HUES64 (cell line): ENCODE data around the gene SLC25A14.

Experiments used
- H3K27ac ChIP-seq: 2 replicates; pipeline ENCODE4 v1.7.0; 2013; ENCODE audit warnings: low read depth, low read length, inconsistent platforms
- H3K27me3 ChIP-seq: 2 replicates; pipeline ENCODE4 v1.6.1; 2013; ENCODE audit warnings: mild to moderate bottlenecking, low read length; ENCODE audit not compliant: insufficient read depth
- H3K36me3 ChIP-seq: 2 replicates; pipeline ENCODE4 v1.6.1; 2013; ENCODE audit warnings: mild to moderate bottlenecking, low read length; ENCODE audit not compliant: insufficient read depth
- H3K4me1 ChIP-seq: 2 replicates; pipeline ENCODE4 v1.6.1; 2013; ENCODE audit warnings: mild to moderate bottlenecking, low read length, moderate library complexity; ENCODE audit not compliant: insufficient read depth
- H3K4me3 ChIP-seq: 2 replicates; pipeline ENCODE4 v1.5.1; 2013; ENCODE audit warnings: mild to moderate bottlenecking, low read length, moderate library complexity
- H3K9ac ChIP-seq: 2 replicates; pipeline ENCODE4 v1.6.1; 2013; ENCODE audit warnings: mild to moderate bottlenecking, low read depth, low read length
- H3K9me3 ChIP-seq: 2 replicates; pipeline ENCODE4 v1.6.1; 2013; ENCODE audit warnings: low read depth, low read length; ENCODE audit not compliant: insufficient read depth
- WGBS: fragments of 150-250, 120-280 bp; methylation state at CpG from one replicate; pipeline ENCODE4 v1.1.7; 2013; ENCODE audit warnings: missing lambda C conversion rate; 5-methylcytosine and 5-hydroxymethylcytosine counted together

Gene SLC25A14

GRCh38 chrX:130385520-130385919 lies 45.8 kb downstream of the SLC25A14 start, which contains the start of gene GPR119:
GPR119 (minus strand) TSS chrX:130385674; CDS start chrX:130385447, 227 bp downstream.
- Histone ChIP-seq H3K27ac (no peak within 1 kb of the TSS), H3K36me3 (no peaks in the 10 kb centered on the region), H3K27me3 (no peaks in the 10 kb centered on the region), H3K9ac (no peak within 1 kb of the TSS), H3K9me3 (no peaks in the 10 kb centered on the region), H3K4me1 (no peaks in the 10 kb centered on the region), H3K4me3 (no peak within 1 kb of the TSS)
- WGBS: 91% methylated on average over 4 of the region's 4 CpGs

DNA sequence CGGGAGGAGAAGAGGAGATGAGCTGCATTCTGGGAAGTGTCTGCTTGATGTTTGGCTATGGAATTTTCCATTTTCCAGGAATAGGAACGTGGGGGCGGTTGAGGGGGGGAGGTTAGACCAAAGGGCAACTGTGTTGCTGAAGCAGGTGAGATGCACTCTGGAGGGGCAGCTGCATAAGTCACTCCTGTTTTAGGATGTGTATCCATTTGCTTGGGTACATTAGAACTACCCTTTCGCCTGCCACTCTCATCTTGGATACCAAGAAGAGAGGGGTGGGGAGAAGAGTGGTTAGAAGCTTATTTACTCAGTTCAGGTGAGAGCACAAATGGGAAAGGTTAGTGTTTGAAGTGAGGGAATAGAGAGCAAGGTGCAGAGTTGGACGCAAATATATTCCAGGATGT lies 46.7 kb downstream of the SLC25A14 start:
- H3K27me3 ChIP-seq: no peaks in the 10 kb centered on the region
- no peak overlapping the region for H3K4me3 ChIP-seq
- no peak overlapping the region for H3K27ac ChIP-seq
- H3K9ac ChIP-seq: no peak overlapping the region
- H3K36me3 ChIP-seq: no peaks in the 10 kb centered on the region
- H3K9me3 ChIP-seq: no peaks in the 10 kb centered on the region
- H3K4me1 ChIP-seq: no peaks in the 10 kb centered on the region
- WGBS: 89% methylated on average over 5 of the region's 5 CpGs

DNA sequence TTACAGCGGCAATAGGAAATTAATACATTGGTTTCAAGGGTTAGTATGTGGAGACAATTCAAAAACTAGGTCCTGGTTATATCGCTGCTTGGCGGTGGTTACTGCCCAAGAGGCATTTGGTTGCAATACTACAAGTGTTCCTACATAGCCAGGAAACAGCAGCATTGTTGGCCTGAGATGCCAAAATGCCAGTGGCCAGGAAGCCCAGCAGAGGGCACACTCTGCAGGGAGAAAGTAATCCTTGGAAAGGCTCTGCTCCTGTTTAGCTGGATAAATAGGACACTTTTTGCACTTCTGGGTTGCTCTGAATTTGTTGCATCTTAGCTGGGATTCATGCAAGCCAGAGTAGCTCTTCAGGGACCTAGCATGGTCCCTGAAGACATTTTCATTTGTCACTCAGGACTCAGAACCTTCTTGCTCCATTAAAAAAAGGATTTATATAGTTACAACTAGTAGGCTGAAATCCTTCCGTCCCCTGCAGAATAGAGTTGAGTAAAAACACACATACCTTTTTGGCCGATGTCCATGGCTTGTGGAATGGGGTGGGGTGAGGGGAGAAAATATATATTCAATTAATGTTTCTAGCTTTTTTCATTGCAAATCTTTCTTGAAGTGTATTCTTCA lies 53.8 kb downstream of the SLC25A14 start:
- Histone ChIP-seq H3K4me3 (no peak overlapping the region), H3K4me1 (no peaks in the 10 kb centered on the region), H3K9me3 (no peaks in the 10 kb centered on the region), H3K27ac (no peak overlapping the region), H3K27me3 (peaks cover 12% of the 10 kb centered on the region; the same call in 1 of the 2 replicates), H3K36me3 (no peaks in the 10 kb centered on the region), H3K9ac (no peak overlapping the region)
- 36% methylated on average over 3 of the region's 5 CpGs for WGBS

DNA sequence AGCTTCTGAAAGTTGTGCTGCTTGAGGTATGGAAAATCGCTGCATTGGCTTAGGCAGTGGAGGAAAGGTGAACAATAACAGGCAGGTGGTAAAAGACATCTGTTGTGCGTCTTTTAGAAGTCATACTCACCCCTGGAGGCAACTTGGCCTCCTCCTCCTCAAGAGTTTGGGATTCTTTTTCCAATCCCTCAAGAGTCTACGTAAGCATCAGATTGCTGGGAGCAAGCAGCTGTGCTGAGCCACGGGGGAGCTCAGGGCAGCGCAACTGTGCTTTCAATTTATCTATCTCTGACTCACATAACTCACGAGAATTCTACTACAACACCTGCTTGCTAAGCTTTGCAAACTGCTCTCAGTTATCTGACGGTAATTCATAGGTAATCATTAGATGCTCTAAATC lies 55.6 kb downstream of the SLC25A14 start:
- 76% methylated on average over 6 of the region's 7 CpGs for WGBS
- H3K27ac ChIP-seq: no peak overlapping the region

DNA sequence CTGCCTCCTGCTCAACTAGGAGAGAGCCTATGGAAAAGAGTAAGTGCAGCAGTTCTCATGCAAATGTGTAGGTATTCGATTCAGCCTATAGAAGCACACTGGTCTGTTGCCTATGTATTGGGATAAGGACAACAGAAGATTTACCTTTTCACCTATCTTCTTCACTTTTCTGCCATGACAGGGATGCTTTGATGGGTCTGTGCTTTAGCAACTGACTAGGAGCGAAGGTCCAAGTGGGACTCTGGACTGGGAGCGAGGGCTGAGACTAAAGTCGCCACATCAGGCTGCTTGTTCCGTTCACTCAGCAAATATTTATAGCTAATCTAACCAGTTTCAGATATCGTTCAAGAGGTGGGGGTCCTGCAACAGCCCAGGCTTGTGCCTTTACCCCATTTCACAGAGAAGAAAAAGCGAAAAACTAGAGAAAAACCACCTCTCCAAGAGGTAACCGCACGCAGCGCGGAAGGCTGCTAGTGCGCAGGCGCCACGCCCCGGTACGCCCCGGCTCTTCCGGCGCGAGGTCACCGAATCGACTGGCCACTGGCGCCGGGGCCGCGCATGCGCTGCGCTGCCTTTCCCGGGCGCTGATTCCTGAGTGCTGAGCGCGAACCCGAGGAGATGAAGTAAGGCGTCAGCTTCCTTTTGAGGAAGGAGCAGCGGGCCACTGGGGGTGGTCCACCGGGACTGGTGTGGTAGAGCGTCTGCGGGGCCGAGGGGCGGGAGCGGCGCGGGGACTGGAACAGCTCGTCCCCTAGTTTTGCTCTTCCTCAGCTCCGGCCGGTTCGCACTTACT lies 61.9 kb downstream of the SLC25A14 start, which contains the start of gene RBMX2:
RBMX2 (plus strand) TSS at position 573 of the 793 bp plus-strand sequence; CDS start at position 619, 46 bp downstream.
- H3K9ac ChIP-seq: peak within 1 kb of the TSS; percentile 88
- WGBS: under 1% methylated on average over 47 of the region's 47 CpGs
- H3K4me1 ChIP-seq: peaks cover 4% of the 10 kb centered on the region; the same call in 1 of the 2 replicates
- peak within 1 kb of the TSS; percentile 98 for H3K4me3 ChIP-seq
- H3K9me3 ChIP-seq: no peaks in the 10 kb centered on the region
- H3K36me3 ChIP-seq: peaks cover 13% of the 10 kb centered on the region; the same call in 1 of the 2 replicates
- peak within 1 kb of the TSS; percentile 75 for H3K27ac ChIP-seq
- H3K27me3 ChIP-seq: peaks cover 16% of the 10 kb centered on the region; the same call in 1 of the 2 replicates

More for the DNA sequence above, 55.6 kb downstream of the SLC25A14 start:
- Histone ChIP-seq H3K9me3 (no peaks in the 10 kb centered on the region), H3K27me3 (peaks cover 22% of the 10 kb centered on the region; the same call in 1 of the 2 replicates), H3K4me1 (no peaks in the 10 kb centered on the region), H3K9ac (no peak overlapping the region), H3K4me3 (no peak overlapping the region), H3K36me3 (no peaks in the 10 kb centered on the region)

DNA sequence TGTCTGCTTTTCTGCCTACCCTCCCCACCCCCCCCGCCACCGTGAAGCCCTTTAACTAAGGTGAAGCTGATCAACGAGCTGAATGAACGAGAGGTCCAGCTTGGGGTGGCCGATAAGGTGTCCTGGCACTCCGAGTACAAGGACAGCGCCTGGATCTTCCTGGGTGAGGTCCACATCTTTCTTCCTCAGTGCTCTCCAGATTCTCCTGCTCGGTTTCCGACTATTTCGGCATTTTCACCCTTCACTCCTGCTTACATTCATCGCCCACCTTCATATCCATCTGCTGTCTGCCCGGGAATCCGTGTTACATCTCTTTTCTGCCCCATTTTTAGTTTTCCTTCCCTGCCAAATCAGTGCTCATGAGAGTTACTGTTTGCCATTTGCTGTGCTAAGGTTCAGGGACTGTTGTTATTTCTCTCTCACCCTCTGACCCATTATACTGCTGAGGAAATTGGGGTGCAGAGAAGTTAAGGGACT lies 62.5 kb downstream of the SLC25A14 start:
- H3K4me3 ChIP-seq: peak overlapping the region; percentile 98
- peaks cover 4% of the 10 kb centered on the region; the same call in 1 of the 2 replicates for H3K4me1 ChIP-seq
- peaks cover 13% of the 10 kb centered on the region; the same call in 1 of the 2 replicates for H3K36me3 ChIP-seq
- no peak overlapping the region; the same call in 1 of the 2 replicates for H3K27ac ChIP-seq
- peak overlapping the region; percentile 88 for H3K9ac ChIP-seq
- H3K27me3 ChIP-seq: peaks cover 13% of the 10 kb centered on the region; the same call in 1 of the 2 replicates
- H3K9me3 ChIP-seq: no peaks in the 10 kb centered on the region
- WGBS: under 1% methylated on average over 12 of the region's 13 CpGs

DNA sequence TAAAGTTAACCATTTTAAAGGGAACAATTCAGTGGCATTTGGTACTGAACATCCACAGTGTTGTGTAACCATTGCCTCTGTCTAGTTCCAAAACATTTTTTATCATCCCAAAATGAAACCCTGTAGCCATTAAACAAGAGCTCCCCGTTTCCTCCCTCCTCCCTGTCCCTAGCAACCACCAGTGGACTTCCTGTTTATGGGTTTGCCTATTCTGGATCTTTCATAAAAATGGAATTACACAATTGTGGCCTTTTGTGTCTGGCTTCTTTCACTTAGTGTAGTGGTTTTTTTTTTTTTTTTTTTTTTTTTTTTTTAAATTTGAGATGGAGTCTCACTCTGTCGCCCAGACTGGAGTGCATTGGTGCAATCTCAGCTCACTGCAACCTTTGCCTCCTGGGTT lies 73.7 kb downstream of the SLC25A14 start:
- no peak overlapping the region for H3K4me3 ChIP-seq
- peaks cover 46% of the 10 kb centered on the region for H3K36me3 ChIP-seq
- H3K9ac ChIP-seq: no peak overlapping the region
- H3K27me3 ChIP-seq: no peaks in the 10 kb centered on the region
- WGBS: 93% methylated on average over 2 of the region's 2 CpGs
- no peaks in the 10 kb centered on the region for H3K9me3 ChIP-seq
- H3K4me1 ChIP-seq: no peaks in the 10 kb centered on the region
- no peak overlapping the region for H3K27ac ChIP-seq

- Histone ChIP-seq H3K9ac (no peak overlapping the region), H3K4me1 (peaks cover 9% of the 10 kb centered on the region), H3K9me3 (no peaks in the 10 kb centered on the region), H3K36me3 (peaks cover 34% of the 10 kb centered on the region), H3K27me3 (no peaks in the 10 kb centered on the region), H3K27ac (no peak overlapping the region), H3K4me3 (no peak overlapping the region)
- 97% methylated on average over 5 of the region's 5 CpGs for WGBS
These were observed 75.1 kb downstream of the SLC25A14 start for GRCh38 chrX:130414800-130415199.

GRCh38 chrX:130415201-130415600 lies 75.5 kb downstream of the SLC25A14 start:
- Histone ChIP-seq H3K9me3 (no peaks in the 10 kb centered on the region), H3K27ac (no peak overlapping the region), H3K36me3 (peaks cover 31% of the 10 kb centered on the region), H3K27me3 (no peaks in the 10 kb centered on the region), H3K9ac (no peak overlapping the region), H3K4me1 (peaks cover 9% of the 10 kb centered on the region), H3K4me3 (no peak overlapping the region)
- WGBS: 96% methylated on average over 7 of the region's 7 CpGs

DNA sequence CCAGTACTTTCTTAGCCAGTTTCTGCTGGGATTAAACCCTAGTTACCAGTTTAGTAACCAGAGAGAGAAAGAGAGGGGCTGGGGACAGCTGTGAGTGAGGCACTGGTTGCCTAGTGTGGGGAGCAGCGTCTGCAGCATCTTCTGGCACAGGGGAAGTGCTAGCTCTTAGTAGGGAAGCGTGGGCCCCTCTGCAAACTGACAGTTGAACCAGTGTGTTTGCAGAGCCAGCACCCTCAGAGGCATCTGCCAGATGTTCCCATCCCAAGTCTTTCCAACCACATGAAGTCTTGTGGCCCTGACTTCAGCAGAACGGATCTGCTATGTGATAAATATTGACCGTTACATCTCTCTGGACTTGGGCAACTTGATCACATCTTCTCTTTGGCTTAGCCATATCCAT lies 77.1 kb downstream of the SLC25A14 start:
- WGBS: 86% methylated on average over 4 of the region's 4 CpGs
- Histone ChIP-seq H3K4me1 (peaks cover 9% of the 10 kb centered on the region), H3K9me3 (no peaks in the 10 kb centered on the region), H3K36me3 (peaks cover 18% of the 10 kb centered on the region), H3K9ac (no peak overlapping the region), H3K27me3 (no peaks in the 10 kb centered on the region), H3K27ac (no peak overlapping the region), H3K4me3 (no peak overlapping the region)

DNA sequence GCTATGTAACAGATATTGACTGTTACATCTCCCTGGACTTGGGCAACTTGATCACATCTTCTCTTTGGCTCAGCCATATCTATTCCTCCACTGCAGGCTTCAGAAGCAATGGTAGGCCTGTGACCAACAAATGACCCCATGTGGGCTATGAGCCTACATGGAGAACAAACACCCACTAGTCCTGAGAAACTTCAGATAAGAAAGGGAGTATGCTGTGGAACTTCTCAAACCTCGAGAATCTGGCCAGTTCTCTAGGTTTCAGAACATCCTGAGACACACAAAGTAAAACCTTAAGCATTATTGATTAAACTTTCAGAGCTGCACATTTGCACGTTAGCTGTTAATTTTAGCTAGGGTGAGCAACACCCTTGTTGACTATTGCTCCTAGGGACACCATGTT lies 78.3 kb downstream of the SLC25A14 start:
- no peak overlapping the region for H3K4me3 ChIP-seq
- peaks cover 9% of the 10 kb centered on the region for H3K4me1 ChIP-seq
- no peaks in the 10 kb centered on the region for H3K9me3 ChIP-seq
- H3K36me3 ChIP-seq: peaks cover 8% of the 10 kb centered on the region
- H3K9ac ChIP-seq: no peak overlapping the region
- no peak overlapping the region for H3K27ac ChIP-seq
- no peaks in the 10 kb centered on the region for H3K27me3 ChIP-seq
- WGBS: 100% methylated on average over 2 of the region's 2 CpGs
